ENCODE results near the gene SLC1A7.

The SLC1A7 gene

GRCh38 chr1:53114581-53115400 lies 27.6 kb downstream of the SLC1A7 start:
- DNase-seq: no peak

GRCh38 chr1:53114090-53114489 lies 28.3 kb downstream of the SLC1A7 start:
- no peak for DNase-seq

- no peak for DNase-seq
Measured at GRCh38 chr1:53112861-53113260, 29.6 kb downstream of the SLC1A7 start.

GRCh38 chr1:53112271-53112774 lies 30.1 kb downstream of the SLC1A7 start:
- no peak for DNase-seq

GRCh38 chr1:53111693-53112092 lies 30.7 kb downstream of the SLC1A7 start:
- DNase-seq: no peak

- no peak for DNase-seq
Measured at GRCh38 chr1:53111073-53111556, 31.3 kb downstream of the SLC1A7 start.

GRCh38 chr1:53110370-53111072 lies 31.9 kb downstream of the SLC1A7 start:
- DNase-seq: no peak

GRCh38 chr1:53108646-53109580 lies 33.5 kb downstream of the SLC1A7 start:
- no peak for DNase-seq

GRCh38 chr1:53107570-53108322 lies 34.7 kb downstream of the SLC1A7 start:
- no peak for DNase-seq

- DNase-seq: no peak
Measured at GRCh38 chr1:53107090-53107489, 35.3 kb downstream of the SLC1A7 start.

- no peak for DNase-seq
Measured at GRCh38 chr1:53104289-53104913, 38.0 kb downstream of the SLC1A7 start.

GRCh38 chr1:53094533-53094919 lies 47.9 kb downstream of the SLC1A7 start:
- no peak for DNase-seq

GRCh38 chr1:53093778-53094532 lies 48.5 kb downstream of the SLC1A7 start:
- no peak for DNase-seq

- no peak for DNase-seq
Measured at GRCh38 chr1:53093451-53093754, 49.0 kb downstream of the SLC1A7 start.

GRCh38 chr1:53092659-53093450 lies 49.6 kb downstream of the SLC1A7 start:
- no peak for DNase-seq

- no peak for DNase-seq
Measured at GRCh38 chr1:53091841-53092645, 50.4 kb downstream of the SLC1A7 start.

GRCh38 chr1:53090227-53091147 lies 52.0 kb downstream of the SLC1A7 start:
- DNase-seq: no peak
